SHP77 (cell line): Measurements from ENCODE around the gene SEPHS1.

ENCODE experiments used
- DNase-seq, 2 experiments: peaks; one replicate each; lab custom pipeline; 2025; lab: John Stamatoyannopoulos, UW

Gene SEPHS1

DNA sequence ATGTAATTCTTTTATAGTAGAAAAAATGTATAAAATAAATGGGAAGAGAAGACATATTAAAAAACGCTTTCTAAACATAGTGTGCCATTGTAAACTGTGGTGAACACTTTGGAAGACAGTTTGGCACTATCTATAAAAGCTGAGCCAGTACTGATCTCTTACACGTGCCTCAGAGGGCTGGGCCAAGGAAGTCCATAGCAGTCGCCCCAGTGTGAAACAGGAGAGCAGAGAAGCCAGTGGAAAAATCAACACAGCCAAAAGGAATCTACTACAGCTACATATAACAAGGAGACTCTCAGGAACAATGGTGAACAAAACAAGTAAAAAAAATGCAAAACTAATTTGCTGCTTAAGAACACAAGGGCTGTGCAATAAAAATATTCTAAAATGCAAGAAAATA lies 20.6 kb downstream of the SEPHS1 start:
- no peak for DNase-seq

DNA sequence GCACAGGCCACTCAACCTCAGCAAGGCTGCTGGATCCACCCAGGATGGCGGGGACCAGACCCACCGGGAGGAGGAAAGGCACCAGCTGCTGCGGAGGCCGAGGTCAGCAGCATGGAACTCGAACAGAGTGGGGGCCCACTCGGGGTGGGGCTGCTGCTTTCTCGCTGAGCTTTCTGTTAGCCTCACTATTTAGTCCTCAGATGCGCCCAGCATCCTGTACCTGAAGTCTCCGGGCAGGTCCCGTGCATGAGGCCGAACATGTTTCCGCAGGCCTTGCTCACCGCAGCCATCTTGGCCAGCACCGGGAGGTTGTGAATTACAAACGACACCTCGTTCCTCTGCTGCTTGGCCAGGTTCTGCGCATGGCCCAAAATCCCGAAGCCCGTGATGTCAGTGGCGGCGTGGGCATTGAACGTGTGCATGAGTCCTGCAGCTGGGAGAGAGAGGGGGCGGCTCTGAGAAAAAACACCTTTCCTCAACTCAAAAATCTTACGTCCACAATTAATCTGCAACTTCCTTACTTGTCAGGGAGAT lies 25.4 kb downstream of the SEPHS1 start:
- DNase-seq: no peak

DNA sequence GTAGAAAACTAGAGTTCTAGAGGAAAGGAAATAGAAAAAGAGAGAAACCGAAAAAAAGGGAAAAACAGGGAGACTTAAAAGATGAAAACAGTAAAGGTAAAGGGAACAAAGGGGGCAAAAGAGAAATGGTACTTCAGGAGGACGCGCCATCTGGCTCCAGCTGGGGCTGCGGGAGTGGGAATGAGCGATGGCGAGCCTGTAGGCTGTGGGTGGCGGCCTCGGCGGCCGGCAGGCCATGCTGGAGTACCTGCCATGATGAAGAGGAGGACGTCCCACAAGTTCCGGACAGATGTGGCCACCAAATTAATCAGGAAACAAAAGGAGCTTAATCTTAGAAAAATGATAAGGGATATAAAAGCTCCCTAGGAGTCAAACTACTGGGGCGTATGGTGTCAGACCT lies 26.5 kb downstream of the SEPHS1 start:
- DNase-seq: no peak

DNA sequence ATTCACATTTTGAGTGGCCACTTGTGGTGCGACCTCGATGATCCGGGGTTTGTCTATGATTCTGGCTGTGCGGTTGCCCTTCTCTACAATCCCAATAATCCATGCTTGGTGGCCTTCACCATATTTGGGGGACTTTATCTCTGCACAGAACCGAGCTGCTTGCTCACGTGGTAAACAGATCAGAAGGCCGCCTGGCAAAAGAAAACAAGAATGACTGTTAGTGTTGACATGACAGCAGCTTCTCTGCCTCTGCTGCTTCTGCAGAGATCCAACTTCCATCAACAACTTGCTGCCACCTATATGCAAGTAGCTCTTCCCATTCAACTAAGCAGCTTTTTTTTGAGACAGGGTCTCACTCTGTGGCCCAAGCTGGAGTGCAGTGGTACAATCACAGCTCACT lies 28.9 kb downstream of the SEPHS1 start:
- DNase-seq: no peak

DNA sequence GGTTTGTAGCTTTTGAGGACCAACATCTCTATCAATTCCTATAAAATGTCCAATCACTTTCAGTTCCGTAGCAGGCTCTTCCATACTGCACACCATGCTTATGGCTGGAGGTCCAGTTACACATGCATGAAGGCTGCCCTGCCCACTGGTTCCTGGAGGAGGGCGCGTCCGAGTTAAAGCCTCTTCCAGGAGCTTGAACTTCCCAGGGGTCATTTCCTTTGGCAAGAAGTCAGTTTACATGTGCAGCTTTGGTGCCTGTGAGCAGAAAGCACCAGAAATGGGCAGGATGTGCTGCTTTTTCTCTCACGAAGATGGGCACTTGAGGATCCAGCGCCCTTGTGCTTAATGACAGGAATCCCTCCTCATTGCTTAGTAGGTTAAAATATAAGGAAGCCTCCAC lies 30.6 kb downstream of the SEPHS1 start:
- DNase-seq: no peak

DNA sequence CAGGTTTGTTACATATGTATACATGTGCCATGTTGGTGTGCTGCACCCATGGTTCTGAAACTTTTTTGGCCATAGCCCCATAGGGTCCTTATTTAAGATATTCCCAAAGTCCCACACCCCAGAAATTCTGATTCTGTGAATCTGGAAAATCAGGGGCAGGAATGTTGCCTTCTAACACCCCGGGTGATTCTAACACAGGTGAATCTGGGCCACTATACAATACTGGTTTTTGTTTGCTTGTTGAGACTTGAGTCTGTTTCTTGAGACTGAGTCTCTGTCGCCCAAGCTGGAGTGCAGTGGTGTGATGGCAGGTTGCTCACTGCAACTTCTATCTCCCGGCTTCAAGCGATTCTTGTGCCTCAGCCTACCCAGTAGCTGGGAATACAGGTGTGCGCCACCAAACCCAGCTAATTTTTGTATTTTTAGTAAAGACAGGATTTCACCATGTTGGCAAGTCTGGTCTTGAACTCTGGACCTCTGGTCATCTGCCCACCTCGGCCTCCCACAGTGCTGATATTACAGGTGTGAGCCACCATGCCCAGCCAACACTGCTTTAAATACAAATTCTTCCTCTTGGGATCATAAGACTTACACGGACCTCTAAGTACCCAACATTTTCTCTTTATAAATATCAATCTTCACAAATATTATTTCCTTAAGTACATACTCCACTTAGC lies 31.3 kb downstream of the SEPHS1 start:
- no peak for DNase-seq

DNA sequence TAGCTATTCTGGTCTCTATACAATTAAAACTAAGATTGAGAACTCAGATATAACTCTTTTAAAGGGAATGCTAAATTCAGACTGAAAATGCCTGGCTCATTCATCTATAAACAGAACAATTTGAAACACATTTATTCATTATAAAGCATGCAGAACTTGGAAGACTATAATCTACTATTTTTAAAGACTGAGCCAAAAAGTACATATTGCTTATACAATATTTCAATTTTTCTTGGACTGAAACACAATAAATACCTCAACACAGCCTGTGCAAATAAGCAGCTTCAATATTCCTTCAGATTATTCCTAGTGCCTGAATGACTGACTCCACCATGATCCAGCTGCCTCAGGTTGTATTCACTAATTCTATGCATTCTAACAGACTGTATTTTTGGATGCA lies 32.7 kb downstream of the SEPHS1 start:
- no peak for DNase-seq

DNA sequence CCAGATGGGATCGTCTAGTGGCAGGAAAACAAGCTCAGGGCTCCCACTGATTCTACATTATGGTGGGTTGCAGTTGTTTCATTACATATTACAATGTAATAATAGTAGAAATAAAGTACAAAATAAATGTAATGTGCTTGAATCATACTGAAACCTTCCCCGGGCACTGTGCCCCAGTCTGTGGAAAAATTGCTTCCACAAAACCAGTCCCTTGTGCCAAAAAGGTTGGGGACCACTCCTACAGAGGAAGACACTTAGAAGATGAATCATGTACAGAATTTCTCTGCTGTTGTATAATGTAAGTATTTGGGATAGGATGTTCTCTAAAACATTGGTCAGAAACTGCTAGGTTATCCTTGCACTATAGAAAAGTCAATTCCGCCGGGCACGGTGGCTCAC lies 36.9 kb downstream of the SEPHS1 start:
- DNase-seq: no peak

DNA sequence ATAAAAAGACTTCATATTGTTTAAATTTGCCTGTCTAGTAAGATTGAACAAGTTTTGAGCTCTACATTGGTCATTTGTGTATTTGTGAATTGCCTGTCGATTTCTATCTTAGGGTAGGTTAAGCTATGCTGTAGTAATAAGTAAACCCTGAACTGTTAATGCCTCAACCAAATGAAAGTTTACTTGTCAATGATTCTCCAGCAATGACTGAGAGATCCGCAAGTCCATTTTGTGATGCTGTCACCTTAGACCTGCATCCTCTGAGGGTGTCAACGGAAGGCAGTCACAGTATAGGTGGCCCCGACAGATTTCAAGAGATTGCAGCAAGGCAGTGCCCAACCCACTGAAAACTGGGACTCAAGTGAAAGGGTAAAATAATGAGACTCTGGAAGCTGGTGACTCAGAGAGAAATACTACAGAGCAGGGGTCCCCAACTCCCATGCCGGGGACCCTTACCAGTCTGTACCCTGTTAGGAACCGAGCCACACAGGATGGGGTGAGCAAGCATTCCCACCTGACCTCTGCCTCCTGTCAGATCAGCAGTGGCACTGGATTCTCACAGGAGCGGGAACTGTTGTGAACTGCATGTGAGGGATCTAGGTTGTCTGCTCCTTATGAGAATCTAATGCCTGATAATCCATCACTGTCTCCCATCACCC lies 37.4 kb downstream of the SEPHS1 start:
- no peak for DNase-seq

DNA sequence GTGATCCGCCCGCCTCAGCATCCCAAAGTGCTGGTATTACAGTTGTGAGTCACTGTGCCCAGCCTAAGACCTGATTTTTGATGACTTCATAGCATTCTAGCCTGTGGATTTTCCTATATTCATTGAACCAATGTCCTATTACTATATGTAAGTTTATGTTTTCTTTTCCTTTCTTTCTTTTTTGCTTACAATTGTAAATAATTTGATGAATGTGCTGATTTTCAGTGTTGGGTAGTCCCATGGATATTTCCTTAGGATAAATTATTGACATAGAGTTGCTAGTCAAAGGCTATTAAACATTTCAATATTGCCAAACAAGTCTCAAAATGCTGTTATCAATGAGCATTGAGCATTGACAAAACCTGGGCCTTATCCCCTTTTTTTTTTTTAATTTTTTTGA lies 38.3 kb downstream of the SEPHS1 start:
- DNase-seq: no peak

DNA sequence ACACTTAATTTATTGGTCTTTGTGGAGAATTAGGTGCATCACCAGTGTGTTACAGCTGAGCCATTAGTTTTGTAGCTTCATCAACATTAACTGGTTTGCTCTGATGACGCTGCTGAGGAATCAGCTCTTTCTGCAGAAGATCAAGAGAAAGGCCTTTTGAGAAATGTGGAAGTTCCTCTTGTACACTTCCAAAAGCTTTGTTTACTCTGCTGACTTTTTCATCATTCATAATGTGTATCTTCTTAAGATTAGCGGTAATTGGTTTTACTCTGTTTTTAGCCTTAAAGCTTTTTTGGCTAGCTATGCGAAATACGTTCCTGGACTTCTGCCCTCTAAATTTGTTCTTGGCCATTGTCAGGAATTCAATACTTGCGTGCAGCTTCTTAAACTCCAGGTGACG lies 40.0 kb downstream of the SEPHS1 start:
- no peak for DNase-seq

DNA sequence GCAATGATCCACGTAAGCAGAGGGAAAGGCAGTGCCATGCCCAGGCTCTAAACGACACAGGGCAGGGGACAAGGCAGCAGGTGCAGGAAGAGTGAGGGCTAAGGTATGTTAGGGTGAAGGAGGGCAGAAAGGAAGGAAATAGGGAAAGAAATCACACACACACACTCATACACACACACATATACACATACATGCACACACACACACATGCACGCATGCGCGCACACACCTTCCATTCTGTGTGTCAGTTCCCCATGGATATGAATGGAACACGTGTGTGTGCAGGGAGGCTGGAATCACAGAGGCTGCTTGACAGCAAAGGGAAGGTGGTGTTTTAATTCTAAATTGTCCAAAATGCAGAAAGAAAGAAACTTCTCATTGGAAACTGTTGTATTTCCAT lies 42.0 kb downstream of the SEPHS1 start:
- no peak for DNase-seq

DNA sequence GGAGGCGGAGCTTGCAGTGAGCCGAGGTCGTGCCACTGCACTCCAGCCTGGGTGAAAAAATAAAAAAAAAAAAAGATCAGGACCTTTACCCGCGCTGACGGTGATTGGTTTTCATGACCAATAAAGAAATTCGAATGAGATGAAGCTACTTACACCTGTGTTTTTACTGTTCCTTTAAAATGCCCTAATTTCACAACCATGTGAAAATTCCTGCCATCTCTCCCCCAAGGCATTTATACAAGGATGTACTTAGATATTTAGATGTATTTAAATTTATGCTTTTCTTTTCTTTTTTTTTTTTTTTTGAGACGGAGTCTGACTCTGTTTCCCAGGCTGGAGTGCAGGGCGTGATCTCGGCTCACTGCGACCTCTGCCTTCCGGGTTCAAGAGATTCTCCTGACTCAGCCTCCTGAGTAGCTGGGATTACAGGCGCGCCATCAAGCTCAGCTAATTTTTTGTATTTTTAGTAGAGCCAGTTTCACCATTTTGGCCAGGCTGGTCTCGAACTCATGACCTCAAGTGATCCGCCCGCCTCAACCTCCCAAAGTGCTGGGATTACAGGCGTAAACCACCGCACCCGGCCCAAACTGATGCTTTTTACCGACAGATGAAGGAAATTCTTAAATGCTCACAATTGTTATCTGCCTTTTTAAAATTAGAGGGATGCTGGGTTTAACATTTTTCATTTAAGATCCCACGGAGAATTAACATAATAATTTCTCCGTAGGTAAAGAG lies 45.1 kb downstream of the SEPHS1 start:
- DNase-seq: no peak

DNA sequence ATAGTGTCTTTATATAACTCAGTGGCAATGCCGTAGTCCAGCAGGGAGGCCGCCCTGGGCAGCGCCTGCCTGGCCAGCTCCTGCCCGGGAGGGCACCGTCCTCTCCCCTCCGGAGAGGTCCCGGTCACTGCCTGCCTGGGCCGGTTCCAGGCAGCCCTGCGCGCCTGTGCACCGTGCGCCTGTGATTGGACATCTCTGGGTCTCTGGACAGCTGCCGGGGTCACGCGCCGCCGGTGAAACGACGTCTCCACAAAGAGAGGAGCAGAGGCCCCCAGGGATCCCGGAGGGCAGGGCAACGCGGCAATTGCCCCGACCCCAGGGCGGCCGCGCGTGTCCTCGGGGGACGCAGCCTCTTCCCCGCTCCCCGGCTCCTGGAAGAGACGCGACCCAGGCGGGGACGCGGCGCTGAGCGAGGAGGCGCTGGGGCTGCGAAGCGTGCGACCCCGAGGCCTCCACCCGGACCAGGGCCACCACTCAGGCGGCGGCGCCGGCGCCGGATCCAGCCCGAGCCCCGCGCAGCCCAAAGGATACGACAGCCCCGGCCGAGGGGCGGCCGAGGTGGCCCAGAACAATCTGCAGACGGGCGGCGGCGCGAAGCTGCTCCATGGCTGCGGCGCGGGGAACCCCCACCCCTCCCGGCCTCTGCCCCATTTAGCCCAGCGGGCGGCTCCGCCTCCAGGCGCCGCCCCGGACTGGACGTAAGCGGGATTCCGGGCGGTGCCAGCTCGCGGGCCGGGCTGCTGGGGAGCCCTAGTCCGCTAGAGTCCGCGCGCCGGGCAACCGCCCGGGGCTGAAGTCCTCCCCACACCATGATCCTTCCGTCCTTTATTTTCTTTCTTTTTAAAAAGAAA lies 48.4 kb downstream of the SEPHS1 start, which contains the start of gene PHYH:
Gene PHYH, minus strand, starts transcription at position 628 of the 851 bp plus-strand sequence. Its CDS starts 22 bp downstream, at position 606.
- DNase-seq: peak; percentile 64 to 75

DNA sequence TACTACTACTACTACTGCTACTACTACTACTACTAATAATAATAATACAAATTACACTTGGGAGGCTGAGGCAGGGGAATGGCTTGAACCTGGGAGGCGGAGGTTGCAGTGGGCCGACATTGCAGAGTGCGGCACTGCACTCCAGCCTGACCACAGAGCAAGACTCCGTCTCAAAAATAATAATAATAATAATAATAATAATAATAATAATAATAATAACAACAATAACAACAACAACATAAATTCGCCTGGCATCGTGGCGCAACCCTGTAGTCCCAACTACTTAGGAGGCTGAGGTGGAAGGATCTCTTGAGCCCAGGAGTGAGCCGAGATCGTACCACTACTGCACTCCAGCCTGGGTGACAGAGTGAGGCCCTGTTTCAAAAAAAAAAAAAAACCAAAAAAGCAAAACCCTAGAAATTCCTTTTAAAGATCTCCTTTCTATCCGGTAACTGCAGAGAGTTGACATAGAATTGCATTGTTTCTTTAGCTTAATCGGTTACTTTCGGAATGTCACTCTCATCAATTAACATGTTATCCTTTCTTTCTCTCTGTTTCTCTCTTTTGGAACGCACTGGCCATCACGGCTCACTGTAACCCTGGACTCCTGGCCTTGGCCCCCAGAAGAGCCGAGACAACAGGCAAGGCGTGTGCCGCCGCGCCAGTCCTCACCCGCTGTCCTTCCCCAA lies 49.2 kb downstream of the SEPHS1 start:
- no peak for DNase-seq

DNA sequence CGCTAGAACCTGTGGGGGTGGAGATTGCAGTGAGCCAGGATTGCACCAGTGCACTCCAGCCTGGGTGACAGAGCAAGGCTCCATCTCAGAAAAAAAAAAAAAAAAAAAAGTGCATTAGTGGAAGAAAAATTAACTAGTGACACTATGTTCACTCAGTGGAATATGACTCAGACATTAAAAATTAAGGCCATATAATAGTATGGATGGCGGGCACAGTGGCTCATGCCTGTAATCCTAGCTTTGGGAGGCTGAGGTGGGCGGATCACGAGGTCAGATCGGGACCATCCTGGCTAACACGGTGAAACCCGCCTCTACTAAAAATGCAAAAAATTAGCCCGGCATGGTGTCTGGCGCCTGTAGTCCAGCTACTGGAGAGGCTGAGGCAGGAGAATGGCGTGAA lies 51.6 kb downstream of the SEPHS1 start:
- DNase-seq: no peak

DNA sequence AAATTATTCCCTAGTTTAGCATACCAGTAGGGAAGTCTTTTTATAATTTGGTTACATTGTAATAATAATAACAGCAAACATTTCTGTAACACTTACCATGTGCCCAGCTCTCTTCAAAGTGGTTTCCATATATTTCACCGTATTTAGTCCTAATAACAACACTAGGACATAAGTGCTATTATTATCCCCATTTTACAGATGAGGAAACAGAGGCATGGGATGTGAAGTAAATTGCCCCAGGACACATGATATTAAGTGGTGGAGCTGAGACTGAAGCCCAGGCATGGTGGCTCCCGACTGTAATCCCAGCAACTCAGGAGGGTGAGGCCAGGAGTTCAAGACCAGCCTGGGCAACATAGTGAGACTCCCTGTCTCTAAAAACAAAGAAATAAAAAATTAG lies 53.3 kb downstream of the SEPHS1 start:
- no peak for DNase-seq

DNA sequence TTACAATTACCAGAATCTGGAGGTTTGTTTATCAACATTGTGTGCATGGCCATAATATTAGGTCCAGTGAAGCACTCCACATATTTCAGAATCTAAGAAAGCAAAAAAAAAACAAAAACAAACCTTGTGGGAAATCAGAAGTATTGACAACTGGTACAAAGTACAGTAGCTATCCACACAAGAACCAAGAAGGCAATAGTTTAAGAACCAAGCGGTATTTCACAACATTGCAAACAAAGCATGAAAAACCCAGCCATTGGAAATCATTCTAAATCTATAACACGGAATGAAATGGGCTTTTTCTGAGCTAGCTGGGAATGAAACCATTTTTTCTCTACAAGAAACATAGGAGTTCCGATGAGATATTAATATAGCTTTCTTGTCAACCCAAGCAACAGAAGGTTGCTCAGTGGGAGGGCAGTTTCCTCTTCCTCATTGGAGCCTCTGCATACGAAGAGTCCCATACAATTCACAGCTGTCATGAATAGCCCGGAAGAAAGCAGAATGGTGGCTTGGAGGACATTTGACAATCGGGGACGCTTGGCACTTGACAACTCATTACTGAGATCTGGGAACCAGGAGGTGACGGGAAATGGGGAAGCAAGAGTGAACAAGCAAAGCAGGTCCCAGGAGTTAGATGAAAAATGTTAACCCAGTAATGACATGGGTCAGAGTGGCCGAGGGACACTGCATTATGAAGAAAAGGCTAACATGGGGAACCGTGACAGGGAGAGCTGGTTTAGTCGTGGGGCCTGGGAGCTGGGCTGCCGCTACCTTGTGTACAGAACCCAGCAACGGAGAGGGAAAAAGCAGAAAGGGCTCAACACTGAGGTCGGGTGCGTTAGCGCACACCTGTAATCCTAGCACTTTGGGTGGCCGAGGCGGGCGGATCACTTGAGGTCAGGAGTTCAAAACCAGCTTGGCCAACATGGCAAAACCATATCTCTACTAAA lies 56.0 kb downstream of the SEPHS1 start:
- DNase-seq: no peak

DNA sequence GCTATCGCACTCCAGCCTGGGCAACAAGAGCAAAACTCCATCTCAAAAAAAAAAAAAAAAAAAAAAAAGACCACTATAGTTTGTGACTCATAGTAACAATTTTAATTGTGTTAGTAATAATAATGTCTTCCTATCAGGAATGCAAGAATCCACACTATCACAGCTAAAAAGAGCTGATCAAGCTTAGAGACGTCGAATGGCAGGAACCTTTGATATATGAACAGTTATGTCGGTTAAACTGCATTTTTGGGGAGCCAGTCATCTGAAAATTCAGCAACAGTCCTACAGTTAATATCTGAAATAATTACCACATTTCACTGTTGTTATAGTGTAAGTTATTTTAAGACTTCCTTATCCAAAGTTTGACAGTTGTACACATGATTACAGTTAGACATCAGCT lies 57.0 kb downstream of the SEPHS1 start:
- DNase-seq: no peak

DNA sequence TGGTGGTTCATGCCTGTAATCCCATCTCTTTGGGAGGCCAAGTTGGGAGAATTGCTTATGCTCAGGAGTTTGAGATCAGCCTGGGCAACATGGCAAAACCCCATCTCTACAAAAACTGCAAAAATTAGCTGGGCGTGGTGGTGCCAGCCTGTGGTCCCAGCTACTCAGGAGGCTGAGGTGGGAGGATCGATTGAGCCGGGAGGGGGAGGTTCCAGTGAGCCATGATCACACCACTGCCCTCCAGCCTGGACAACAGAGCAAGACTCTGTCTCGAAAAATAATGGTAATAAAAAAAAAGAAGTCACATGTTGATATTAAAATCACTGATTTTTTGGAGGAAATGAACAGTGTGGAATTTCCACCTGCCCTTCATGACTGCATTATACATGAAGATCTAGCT lies 64.0 kb downstream of the SEPHS1 start:
- DNase-seq: no peak
